ENCODE measurements around the gene CAMTA1.

- TF ChIP-seq CTCF (IDR thresholded peaks at IDR 0.05; ENCODE audit: low read depth, low read length, missing input control) (no peak), YY1 (IDR thresholded peaks at IDR 0.05) (no peak), GABPA (IDR thresholded peaks at IDR 0.05 in 1 of 2, conservative IDR thresholded peaks at IDR 0.05 in 1 of 2) (no peak), REST (IDR thresholded peaks at IDR 0.05) (no peak), SP1 (IDR thresholded peaks at IDR 0.05) (no peak), JUND (IDR thresholded peaks at IDR 0.05) (no peak), TAF1 (conservative IDR thresholded peaks at IDR 0.05) (no peak), HNF4G (IDR thresholded peaks at IDR 0.05) (no peak), FOXA1 (IDR thresholded peaks at IDR 0.05) (no peak), RAD21 (IDR thresholded peaks at IDR 0.05) (no peak), NR2F2 (IDR thresholded peaks at IDR 0.05) (no peak)
- TF ChIP-seq, protein P1, sequence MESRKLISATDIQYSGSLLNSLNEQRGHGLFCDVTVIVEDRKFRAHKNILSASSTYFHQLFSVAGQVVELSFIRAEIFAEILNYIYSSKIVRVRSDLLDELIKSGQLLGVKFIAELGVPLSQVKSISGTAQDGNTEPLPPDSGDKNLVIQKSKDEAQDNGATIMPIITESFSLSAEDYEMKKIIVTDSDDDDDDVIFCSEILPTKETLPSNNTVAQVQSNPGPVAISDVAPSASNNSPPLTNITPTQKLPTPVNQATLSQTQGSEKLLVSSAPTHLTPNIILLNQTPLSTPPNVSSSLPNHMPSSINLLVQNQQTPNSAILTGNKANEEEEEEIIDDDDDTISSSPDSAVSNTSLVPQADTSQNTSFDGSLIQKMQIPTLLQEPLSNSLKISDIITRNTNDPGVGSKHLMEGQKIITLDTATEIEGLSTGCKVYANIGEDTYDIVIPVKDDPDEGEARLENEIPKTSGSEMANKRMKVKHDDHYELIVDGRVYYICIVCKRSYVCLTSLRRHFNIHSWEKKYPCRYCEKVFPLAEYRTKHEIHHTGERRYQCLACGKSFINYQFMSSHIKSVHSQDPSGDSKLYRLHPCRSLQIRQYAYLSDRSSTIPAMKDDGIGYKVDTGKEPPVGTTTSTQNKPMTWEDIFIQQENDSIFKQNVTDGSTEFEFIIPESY (IDR thresholded peaks at IDR 0.05), result no peak
These were observed 468.8 kb downstream of the CAMTA1 start for GRCh38 chr1:7253988-7254587.

Data from liver (tissue), 3 donors.